ENCODE results near the gene GPRIN1. TPM values are rescaled to one million over a fixed set of nuclear protein-coding genes. Genes with fewer than 3 reads are reported as not detected.

GPRIN1 gene
- total RNA-seq, 1 donor from 2014 or later, result 17.3 TPM

DNA sequence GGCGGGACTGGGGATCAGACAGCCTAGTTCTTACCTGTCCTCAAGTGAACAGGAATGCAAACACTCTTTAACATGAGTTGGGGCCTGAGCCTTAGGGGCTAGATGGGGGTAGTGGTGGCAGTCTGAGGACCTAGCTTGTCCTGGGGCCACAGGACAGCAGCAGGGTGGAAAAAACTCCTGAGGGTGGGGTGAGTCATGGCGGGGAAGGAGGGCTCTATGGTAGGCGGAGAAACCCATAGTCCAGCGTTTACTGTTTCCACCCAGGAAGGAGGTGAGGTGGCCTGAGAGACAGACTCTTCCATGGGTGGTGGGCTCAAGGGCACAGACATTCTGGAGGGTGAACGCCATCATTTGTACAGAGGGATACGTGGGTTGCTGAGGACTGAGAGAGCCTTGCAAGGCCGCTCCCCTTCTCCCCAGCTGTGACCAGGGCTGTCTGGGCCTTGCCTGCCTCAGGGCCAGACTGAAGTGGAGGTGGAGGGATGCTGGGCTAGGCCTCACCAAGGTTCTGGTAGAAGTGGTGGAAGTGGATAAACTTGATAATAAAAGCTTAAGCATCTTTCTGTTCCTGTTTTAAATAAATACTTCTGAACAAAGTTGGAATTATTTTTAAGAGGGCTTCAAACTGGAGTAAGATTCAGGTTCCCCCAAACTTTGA, 36.2 kb upstream of the GPRIN1 start:
- H3K36me3 ChIP-seq (ENCODE audit: control insufficient read depth, insufficient read depth, low read length), result no peaks in the 10 kb centered on the region
- no peaks in the 10 kb centered on the region for H3K27me3 ChIP-seq (ENCODE audit: control insufficient read depth, insufficient read depth, low read length)
- TF ChIP-seq, protein P1, sequence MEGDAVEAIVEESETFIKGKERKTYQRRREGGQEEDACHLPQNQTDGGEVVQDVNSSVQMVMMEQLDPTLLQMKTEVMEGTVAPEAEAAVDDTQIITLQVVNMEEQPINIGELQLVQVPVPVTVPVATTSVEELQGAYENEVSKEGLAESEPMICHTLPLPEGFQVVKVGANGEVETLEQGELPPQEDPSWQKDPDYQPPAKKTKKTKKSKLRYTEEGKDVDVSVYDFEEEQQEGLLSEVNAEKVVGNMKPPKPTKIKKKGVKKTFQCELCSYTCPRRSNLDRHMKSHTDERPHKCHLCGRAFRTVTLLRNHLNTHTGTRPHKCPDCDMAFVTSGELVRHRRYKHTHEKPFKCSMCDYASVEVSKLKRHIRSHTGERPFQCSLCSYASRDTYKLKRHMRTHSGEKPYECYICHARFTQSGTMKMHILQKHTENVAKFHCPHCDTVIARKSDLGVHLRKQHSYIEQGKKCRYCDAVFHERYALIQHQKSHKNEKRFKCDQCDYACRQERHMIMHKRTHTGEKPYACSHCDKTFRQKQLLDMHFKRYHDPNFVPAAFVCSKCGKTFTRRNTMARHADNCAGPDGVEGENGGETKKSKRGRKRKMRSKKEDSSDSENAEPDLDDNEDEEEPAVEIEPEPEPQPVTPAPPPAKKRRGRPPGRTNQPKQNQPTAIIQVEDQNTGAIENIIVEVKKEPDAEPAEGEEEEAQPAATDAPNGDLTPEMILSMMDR (IDR thresholded peaks at IDR 0.05; ENCODE audit: insufficient read depth, low read length, poor library complexity, severe bottlenecking), result no peak
- H3K4me3 ChIP-seq (ENCODE audit: low read depth, low read length), result no peak overlapping the region
- DNase-seq (ENCODE audit: low read depth), result no peak

DNA sequence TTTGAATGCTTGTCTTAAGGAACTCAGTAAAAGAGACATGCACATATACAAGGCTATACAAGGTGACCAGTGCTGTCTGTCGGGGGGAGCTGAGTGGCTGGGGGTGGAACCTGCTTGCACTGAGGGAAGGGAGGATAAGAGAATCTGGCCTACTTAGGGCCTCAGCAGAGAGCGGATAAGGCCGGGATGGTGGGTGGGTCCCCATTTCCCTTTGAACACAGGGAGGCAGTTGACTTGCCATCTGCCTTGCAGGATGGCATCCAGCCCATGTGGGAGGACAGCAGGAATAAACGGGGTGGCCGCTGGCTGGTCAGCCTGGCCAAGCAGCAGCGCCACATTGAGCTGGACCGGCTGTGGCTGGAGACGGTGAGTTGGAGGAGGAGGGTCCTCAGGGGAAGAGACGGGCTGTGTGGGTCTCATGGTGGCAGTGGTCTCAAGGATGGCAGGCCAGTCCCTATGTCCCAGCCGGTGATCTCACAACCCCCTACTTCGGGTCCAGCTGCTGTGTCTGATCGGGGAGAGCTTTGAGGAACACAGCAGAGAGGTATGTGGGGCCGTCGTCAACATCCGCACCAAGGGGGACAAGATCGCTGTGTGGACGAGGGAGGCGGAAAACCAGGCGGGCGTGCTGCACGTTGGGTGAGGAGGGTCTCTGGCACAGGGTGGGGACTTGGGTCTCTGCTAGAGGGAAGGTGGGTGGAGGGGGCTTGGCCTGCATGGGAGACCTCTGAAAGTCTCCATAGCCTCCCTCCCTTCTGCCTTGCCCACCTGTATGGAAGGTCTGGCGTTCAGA, 35.1 kb upstream of the GPRIN1 start:
- DNase-seq (ENCODE audit: low read depth), result no peak
- TF ChIP-seq, protein P1 (IDR thresholded peaks at IDR 0.05; ENCODE audit: insufficient read depth, low read length, poor library complexity, severe bottlenecking), result no peak
- H3K27me3 ChIP-seq (ENCODE audit: control insufficient read depth, insufficient read depth, low read length), result no peaks in the 10 kb centered on the region

DNA sequence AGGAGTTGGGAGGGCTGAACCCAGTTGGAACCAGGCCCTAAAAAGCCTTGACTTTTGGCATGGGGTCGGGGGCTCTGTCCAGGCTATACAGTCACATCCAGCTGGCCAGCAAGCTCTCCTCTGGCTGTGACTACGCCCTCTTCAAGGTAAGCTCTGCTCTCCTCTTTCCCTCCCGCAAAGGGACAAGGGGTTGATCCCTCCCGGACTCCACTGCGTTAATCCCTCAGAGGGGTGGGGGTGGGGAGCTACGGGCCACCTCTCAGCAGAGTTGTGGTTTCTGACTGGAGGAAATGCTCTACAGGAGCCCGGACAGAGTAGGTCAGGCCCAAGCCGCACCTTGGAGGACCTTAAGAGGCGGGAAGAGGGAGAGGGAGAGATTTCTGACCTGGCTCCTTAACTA, 34.3 kb upstream of the GPRIN1 start:
- H3K4me3 ChIP-seq (ENCODE audit: low read depth, low read length), result no peak overlapping the region
- no peaks in the 10 kb centered on the region for H3K36me3 ChIP-seq (ENCODE audit: control insufficient read depth, insufficient read depth, low read length)
- peaks cover 3% of the 10 kb centered on the region for H3K27me3 ChIP-seq (ENCODE audit: control insufficient read depth, insufficient read depth, low read length)
- TF ChIP-seq, protein P1 (IDR thresholded peaks at IDR 0.05; ENCODE audit: insufficient read depth, low read length, poor library complexity, severe bottlenecking), result no peak
- DNase-seq (ENCODE audit: low read depth), result no peak

More for the DNA sequence above, 35.1 kb upstream of the GPRIN1 start:
- no peaks in the 10 kb centered on the region for H3K36me3 ChIP-seq (ENCODE audit: control insufficient read depth, insufficient read depth, low read length)
- no peak overlapping the region for H3K4me3 ChIP-seq (ENCODE audit: low read depth, low read length)

DNA sequence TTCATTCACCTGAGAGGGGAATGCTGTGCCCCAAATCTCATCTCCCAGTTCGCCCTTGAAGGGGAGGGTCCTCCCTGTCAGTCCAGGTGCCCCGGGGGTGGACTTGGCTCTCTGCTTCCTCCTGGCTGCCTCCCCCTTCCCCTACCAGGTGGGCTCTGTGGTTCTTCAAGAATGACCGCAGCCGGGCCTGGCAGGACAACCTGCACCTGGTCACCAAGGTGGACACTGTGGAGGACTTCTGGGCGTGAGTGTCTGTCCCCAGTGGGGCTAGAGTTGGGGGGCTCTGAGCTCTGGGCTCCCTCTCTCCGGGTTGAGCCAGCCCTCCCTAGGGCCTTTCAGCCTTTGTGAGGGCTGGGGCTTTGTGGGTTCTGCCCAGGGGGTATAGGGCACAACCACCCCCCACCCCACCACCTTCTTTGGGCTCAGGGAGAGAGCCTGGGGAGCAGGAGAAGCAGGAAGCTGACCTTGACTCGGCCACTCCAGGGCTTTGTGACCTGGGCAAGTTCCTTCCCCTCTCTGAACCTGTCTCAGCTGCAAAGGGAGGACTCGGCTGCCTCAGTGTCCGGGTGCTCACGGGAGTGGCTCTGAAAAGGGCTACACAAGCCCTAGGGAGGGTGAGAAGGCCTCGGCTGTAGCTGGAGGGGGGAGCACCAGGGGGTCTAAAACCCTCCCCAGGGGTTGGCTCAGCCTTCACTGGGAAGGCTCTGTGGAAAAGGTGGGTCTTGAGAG, 33.7 kb upstream of the GPRIN1 start:
- DNase-seq (ENCODE audit: low read depth), result no peak
- Histone ChIP-seq H3K27me3 (ENCODE audit: control insufficient read depth, insufficient read depth, low read length) (peaks cover 3% of the 10 kb centered on the region), H3K36me3 (ENCODE audit: control insufficient read depth, insufficient read depth, low read length) (no peaks in the 10 kb centered on the region), H3K4me3 (ENCODE audit: low read depth, low read length) (no peak overlapping the region)
- TF ChIP-seq, protein P1 (IDR thresholded peaks at IDR 0.05; ENCODE audit: insufficient read depth, low read length, poor library complexity, severe bottlenecking), result no peak

DNA sequence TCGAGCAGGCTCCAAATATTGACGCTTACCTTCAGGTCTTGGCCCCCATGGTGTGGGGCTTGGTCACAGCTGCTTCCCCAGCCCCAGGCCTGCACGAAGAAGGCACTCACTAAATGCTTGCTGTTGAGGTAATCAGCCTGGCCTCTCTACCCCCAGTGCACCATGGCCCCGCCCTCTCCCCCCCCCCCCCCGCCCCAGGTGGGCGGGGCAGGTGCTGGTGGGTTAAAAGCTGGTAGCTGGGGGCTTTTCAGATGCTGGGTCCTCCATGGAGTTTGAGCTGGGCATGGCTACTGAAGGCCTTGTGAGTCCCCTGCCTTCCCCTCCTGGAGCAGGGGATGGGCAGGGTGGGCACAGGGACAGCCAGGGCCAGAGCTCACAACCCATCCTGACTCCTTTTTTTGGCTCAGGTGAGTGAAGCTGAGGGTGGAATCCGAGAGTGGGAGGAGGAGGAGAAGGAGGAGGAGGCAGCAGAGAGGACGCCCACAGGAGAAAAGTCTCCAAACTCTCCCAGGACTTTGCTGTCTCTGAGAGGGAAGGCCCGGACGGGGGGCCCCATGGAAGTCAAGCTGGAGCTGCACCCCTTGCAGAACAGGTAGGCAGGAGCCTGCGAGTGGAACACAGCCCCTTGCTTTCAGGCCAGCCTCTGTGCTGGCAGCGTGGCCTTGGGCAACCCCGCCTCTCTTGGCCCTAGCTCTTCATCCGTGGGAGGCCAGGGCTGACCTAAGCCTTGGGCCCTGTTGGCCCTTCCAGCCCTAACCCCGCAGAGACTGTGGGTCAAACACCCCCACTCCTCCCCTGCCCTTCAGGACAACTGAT, 32.9 kb upstream of the GPRIN1 start:
- Histone ChIP-seq H3K27me3 (ENCODE audit: control insufficient read depth, insufficient read depth, low read length) (peaks cover 4% of the 10 kb centered on the region), H3K36me3 (ENCODE audit: control insufficient read depth, insufficient read depth, low read length) (no peaks in the 10 kb centered on the region), H3K4me3 (ENCODE audit: low read depth, low read length) (no peak overlapping the region)
- TF ChIP-seq, protein P1 (IDR thresholded peaks at IDR 0.05; ENCODE audit: insufficient read depth, low read length, poor library complexity, severe bottlenecking), result no peak
- no peak for DNase-seq (ENCODE audit: low read depth)

Data from kidney epithelial cell (primary cell).